T-helper 2 cell treated with Interferon-gamma antibody and Interleukin-4, amounts not matched to agents 100 ng/mL and 5 ng/mL, for 36 hours (primary cell): Measurements from ENCODE around the gene PRKAR1B. TPM values are rescaled to one million over a fixed set of nuclear protein-coding genes. Genes with fewer than 3 reads are reported as not detected.

Source experiments
- intact Hi-C: fragments of 100-400 bp; cut with micrococcal nuclease; formaldehyde crosslinking; loops from one replicate; pipeline ENCODE4 v1.15.1; 2023
- total RNA-seq: library from RNA; stranded (reverse); gene quantifications from 2 replicates; pipeline ENCODE4 v1.2.3, GENCODE V29; 2022

Gene PRKAR1B
- total RNA-seq, 1 donor from 2014 or later = 32.7 TPM

DNA sequence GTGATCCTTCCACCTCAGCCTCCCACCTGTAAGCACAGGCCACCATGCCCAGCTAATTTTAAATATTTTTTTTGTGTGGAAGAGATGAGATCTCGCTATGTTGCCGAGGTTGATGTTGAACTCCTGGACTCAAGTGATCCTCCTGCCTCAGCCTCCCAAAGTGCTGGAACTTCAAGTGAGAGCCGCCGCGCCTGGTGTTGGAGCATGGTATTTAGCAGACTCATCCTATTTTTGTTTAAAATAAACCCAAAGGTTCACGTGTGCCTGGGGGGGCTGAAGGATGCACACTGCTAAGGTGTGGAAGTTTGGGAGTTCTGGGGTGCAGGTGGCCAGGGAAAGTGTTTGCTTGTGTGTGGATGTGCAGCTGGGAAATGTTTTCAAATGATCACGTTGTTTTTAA is 225.6 kb downstream of the PRKAR1B start:
- intact Hi-C loops = no loop called here

DNA sequence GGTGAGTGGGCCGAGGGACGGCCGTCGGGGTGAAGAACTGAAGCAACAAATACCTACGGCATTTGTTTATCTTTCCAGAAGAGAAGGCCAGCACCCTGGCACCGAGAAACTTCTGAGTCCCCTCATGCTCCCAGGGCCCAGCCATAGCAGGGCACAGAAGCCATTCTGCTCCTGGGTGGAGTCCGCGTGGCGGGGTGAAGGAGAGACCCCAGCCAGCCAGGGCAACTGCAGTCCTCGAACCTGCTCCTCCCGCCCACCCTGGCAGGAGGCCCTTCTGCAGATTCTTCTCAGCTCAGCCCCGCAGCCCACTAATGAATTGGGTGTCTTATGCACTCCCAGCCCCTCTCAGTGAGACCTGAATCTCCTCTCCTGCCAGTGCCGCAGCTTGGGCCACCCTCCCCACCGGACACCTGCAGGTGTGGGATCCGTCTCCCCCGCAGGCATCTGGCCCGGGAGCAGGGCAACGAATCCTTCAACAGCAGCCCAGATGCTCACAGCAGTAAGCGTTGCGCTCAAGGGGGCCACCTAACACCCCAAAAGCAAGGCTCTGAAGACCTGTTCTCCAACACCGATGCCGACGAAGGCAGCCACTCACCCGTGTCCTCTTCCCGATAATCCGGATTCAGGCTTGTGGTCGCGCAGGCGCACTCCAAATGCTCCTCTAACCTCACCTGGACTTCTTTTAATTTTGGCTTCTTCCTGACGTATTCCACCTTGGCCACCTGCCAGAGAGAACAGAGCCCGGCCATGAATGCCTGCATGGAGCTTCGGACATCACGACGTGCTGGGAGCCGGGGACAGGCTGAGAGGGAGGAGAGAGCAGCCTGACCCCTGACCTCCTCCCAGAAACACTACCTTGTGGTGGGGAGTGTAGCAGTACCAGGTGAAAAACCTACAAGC is 226.3 kb downstream of the PRKAR1B start:
- intact Hi-C loops = no loop called here

DNA sequence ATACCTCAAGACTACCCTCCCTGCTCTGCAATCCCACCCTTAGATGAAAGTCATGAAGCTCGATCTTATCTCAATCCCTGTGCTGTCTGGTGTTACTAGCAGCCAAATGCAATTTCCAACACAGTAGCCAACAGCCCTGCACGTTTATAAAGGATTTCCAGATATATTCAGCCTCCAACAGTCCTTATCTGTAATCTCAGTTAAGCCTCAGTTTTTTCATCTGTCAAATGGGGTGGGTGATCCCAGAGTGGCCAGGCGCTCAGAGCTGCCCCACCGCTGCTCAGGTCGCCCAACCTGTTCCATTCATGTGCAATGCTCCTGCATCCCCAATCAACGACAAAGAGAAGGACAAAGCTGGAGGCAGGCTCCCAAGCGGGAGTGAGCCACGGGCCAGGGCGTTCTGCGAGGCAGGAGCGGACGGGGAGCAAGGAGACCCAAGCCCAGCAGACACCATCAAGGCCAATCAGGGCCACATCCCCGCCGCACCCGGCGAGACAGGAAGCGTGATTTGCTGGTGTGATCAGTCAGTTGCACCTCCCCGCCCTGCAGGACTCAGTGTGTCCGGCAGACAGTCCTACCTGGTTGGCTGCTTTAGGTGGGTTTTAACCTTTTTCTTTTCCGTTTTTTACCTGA is 227.1 kb downstream of the PRKAR1B start:
- intact Hi-C loops = no loop called here

Other genes with a start within 250 kb of the PRKAR1B start
- gene PDGFA, start 207.4 kb downstream of the PRKAR1B start, total RNA-seq = 1.0 and 1.6 TPM in 2 replicates
- gene DNAAF5, start 582 bp downstream of the PRKAR1B start, total RNA-seq = 25.0 and 25.7 TPM in 2 replicates
- 61.3 and 63.3 TPM in 2 replicates for gene SUN1, start 105.2 kb upstream of the PRKAR1B start, total RNA-seq
- 35.2 and 40.2 TPM in 2 replicates for gene GET4, start 149.3 kb upstream of the PRKAR1B start, total RNA-seq
- 23.7 and 25.0 TPM in 2 replicates for gene ADAP1, start 227.4 kb upstream of the PRKAR1B start, total RNA-seq
- 17.1 and 18.8 TPM in 2 replicates for gene COX19, start 248.3 kb upstream of the PRKAR1B start, total RNA-seq